Activated CD4-positive, alpha-beta T cell treated with anti-CD3 and anti-CD28 coated beads, Interleukin-2, Interleukin-4, amounts not matched to agents 100 ng/mL and 50 ng/mL, durations not matched to agents 16 hours and 8 hours (primary cell): ENCODE data around the gene STMP1.
A peak's percentile ranks its signal among the peaks of the same experiment; 100 is the strongest.
"Not testable (repeated sequence)": the region's sequence is repeated elsewhere in the genome, so short reads cannot be mapped to it uniquely, and the experiment has no call there.

ENCODE experiments used
- DNase-seq: peaks from one replicate; pipeline ENCODE4 v3.0.0-alpha.2; 2020; ENCODE audit warnings: low spot score

STMP1 gene

DNA sequence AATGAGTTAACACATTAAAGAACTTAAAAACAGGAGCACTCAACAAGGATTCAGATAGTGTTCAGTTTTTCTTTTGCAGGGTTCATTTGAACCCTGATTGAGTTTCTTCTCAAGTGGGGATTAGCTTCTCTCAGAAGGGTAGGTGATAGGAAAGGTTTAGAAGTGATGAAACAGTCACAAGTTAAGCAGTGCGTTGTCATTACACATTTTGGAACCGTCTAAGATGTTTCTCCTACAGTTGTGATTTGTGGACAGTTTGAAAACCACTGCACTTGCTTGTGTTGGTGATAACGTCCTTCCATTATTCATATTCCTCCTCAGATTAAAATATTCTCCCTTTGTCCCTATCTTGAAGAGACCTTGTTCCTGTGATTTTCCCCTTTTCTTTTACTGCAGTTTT lies 2.7 kb downstream of the STMP1 start:
- DNase-seq: no peak

DNA sequence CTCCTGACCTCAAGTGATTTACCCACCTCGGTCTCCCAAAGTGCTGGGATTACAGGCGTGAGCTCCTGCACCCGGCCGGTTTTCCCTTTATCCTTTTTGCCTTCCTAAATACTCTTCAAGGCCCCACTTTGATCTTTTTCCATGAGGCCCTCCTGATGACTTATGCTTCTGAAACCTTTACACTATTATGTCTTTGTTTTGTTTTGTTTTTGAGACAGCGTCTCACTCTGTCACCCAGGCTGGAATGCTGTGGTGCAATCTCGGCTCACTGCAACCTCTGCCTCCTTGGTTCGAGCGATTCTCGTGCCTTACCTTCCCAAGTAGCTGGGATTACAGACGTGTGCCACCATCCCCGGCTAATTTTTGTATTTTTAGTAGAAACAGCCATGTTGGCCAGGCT lies 3.8 kb downstream of the STMP1 start:
- no peak for DNase-seq

DNA sequence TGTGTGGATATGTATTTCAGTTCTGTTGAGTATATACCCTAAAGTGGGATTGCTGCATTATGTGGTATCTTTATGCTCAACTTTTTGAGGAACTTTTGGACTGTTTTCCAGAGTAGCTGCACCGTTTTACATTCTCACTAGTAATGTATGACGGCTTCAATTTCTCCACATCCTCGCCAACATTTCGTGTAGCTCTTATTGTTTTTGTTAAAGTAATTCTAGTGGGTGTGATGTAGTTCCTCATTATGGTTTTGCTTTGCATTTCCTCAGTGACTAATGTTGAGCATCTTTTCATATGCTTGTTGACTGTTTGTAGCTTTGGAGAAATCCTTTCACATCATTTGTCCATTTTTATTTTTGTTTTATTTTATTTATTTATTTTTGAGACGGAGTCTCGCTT lies 4.5 kb downstream of the STMP1 start:
- no peak for DNase-seq

DNA sequence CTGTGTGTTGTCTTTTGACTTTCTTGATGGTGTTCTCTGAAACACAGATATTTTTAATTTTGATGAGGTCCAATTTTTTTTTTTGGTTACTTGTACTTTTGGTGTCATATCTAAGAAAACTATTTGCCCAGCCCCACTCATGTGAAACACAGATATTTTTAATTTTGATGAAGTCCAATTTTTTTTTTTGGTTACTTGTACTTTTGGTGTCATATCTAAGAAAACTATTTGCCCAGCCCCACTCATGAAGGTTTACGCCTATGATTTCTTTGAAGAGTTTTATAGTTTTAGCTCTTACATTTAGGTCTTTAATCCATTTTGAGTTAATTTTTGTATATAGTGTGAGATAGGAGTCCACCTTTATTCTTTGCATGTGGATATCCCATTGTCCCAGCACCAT lies 5.3 kb downstream of the STMP1 start:
- DNase-seq: not testable (repeated sequence)

DNA sequence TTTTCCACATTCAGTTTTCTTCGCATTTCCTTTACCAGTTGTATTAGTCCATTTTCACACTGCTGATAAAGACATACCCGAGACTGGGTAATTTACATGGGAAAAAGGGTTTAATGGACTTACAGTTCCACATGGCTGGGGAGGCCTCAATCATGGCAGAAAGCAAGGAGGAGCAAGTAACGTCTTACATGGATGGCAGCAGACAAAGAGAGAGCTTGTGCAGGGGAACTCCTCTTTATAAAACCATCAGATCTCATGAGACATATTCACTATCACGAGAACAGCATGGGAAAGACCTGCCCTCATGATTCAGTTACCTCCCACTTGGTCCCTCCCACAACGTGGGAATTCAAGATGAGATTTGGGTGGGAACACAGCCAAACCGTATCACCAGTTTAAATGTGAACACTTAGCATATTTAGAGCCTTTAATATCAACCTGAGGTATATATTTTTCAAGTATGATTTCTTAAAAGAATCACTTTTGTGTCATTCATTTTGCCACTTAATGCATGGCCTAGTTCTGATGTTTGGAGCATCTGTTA lies 6.6 kb downstream of the STMP1 start:
- not testable (repeated sequence) for DNase-seq

DNA sequence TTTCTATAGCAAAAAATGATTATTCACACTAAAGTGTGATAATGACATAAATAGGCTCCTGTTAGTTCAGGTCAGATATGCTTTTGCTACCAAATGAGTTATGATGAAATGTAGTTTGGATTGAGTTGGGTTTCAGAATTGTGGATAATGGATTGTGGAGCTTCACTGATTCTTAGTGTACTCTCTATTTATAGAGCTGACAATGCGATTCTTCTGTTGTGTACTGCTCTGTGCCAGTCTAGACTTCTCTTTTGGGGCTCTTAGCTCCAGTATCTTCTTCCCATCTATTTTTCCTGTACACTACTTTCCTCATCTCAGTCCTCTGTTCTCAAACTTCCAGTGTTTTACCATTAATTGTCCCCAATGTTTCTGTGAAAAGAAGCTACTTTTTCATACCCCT lies 7.5 kb downstream of the STMP1 start:
- no peak for DNase-seq

DNA sequence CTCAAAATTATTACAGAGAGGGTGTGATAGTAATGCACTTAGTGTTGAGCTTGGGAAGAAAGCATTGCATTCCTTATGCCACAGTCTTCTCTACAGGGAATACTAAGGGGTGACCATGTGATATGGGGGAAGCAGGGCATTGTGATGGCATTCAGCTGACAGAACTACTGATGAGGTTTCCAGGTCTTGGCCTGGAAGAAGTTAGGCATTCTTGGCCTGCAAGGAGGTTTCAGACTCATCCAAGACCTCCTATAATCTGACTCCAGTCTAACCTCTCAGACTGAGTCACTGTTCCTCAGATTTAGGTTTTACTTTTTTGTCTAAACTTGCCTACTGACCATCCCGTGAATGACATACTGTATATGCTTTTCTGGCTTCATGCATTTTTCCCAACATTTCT lies 7.9 kb downstream of the STMP1 start:
- DNase-seq: no peak

DNA sequence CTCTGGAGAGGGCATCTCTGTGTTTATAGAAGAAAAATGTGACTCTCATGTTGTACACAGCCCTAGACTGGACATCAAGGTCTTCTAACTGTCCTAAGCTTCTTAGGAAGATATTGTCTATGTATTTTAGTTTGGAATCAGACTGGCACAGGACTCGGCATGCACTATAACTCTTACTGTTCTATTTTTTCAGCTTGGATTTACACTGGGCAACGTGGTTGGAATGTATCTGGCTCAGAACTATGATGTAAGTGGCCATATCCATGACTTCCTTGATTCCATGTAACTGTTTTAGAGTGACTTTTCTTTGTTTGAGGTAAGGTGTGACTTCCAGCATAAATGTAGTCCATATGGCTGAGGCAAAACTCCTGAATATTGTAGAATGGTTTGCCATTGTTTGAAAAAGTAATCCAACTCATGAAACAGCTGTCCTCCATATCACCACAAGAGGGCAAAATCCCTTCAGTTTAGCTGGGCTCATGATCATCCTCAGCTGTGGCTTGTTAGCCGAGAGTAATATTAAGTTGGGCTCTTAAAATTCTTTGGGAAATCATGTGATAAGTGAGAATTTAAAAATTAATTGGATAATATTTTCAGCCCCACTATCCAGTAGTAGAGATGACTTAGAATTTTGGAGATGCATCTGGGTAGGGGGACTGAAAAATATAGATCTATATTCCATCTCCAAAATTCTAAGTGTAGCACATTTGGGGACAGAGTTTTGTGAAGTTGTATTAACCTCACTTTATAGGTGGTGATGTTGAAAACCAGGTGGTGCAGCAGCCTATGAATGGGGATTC lies 10.4 kb downstream of the STMP1 start:
- DNase-seq: peak; percentile 29

DNA sequence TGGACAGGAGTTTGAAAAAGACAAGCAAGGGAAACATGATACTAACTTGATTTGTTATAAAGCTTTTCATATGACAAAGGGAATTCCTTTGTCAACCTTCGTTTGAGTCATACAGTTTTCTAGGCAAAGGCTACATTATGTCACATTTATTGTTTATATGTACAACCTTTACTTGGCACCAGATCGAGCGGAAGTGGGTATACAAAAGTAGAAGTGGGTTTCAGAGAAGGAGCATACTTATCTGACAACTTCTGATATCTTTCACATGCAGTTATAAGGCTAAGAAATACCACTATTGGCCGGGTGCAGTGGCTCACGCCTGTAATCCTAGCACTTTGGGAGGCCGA lies 11.0 kb downstream of the STMP1 start:
- no peak for DNase-seq

DNA sequence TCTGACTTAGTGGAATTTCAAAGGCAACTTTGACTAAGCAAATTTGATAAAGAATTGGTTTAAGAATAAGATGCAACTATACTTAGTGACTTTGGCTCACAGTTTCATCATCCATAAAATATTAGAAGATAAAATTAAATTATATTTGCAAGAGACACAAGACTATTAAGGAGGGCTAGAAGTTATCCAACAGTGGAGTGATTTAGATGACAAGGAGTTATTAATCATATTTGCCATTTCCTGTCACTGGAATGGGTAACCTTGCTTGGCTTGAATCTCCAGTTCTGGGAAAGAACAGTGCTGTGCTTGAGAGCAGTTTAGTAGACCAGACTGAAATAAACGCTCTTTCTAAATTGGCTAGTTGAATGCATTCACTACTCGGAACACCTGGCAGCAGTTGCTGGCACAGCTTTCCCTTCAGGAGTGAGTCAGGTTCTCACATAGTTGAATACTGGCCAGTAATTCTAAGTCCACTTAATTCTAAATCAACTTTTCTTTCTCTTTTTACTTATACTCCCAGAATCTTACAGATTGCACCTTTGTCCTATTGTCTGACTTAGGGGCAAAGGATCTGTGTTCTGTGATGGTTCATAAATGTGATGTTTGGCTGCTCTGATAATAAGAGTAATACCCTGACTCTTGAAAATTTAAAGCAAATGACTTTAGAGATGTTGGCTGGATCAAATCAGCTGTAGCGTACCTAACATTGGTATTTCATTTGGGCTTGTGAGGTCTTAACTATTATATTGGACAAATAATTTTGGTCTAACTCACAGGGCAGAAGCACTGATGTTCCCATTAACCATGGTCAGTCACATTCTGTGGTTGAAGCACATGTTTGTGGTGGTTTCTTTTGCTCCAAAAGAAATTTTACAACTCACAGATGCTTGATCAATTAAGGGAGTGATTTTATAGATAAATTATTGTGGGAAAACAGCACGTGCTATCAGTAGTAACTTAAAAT lies 16.6 kb downstream of the STMP1 start:
- no peak for DNase-seq

DNA sequence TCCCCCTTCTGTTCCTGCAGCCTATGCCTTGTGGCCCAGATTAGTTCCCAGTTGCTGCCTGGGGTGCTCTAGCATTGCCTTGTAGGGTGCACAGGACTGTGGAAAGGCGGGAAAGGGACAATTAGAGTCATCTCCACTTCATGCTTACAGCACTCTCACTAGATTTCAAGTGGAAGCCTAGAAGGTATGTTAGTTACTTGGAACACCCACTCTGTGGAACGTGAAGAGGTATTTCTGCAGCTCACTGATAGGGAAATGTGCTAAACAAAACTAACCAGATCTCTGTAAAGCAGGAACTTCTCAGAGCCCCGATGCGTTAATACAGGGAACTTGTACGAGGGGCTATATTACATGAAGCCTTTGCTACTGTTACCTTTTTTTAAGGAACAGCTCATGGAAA lies 19.4 kb downstream of the STMP1 start:
- no peak for DNase-seq

DNA sequence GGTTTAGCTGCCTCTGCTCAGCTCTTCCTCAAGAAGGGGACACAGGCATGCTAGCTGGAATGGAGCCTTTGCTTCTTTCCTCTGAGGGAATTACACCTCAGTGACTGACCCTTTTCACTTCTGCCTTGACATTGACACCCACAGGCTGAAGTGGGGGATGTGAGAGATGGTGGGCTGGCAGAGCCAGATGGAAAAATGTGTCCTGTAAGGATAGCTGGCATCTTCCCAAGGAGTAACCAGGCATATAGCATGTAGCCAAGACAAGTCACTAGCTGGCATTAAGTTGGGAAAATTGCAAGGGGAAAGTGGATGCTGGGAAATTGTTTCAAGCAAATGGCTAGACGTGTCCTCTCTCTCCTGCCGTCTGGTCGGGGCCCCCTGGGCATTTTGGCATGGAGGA lies 19.9 kb downstream of the STMP1 start:
- no peak for DNase-seq

DNA sequence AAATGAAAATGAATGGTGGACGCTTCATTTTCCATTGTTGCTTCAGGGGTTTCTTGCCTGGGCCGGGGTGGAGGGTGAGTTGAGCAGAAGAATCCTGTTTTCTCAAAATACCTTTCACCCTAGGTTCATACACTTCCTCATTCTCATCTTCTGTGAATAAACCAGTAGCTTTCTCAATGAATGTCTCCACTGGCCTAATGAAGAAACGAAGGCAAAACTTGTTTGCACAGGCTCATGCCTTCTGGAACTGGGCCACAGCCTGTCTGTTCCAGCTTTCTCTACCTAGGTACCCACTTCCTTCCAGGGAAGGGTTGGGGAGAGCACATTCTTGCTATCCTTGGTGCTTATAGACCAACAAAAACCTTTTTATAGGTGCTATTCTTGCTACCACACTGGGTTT lies 21.3 kb downstream of the STMP1 start:
- DNase-seq: no peak

DNA sequence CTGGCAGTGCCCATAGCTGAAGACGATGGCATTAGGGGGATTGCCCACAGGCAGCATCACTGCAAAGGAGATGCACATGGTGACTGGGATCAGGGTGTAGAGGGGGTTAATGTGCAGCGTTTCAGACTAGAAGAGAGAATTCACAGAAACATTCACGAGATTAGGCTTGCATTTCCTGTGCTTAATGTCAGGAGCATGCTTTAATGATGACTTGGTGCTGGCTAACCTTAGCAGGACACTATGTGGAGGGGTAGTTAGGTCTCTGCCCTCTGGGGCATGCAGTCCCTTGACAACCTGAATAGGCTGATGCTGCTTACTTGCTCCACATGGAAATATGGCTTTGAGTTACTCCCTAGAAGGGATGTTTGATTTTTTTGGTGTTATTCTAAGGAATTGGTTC lies 21.8 kb downstream of the STMP1 start:
- no peak for DNase-seq

DNA sequence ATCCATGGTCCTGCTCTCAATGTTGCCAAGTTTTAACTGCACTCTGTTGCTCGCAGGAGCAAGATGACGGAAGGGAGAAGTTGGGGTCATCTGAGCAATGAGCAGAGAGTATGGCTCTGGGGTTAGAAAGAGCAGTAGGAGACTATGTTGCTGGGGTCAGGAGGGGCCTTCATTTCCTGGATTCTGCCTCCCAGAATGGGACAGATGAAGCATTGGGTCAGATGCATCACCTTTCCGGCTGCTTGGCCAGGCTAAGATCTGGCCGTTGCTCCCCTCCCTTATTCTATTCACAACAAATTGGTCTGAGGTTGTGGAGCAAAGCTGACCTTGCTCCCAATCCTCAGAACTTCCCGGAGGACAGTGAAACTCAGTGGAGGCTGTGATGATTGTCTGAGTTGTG lies 22.4 kb downstream of the STMP1 start:
- no peak for DNase-seq

DNA sequence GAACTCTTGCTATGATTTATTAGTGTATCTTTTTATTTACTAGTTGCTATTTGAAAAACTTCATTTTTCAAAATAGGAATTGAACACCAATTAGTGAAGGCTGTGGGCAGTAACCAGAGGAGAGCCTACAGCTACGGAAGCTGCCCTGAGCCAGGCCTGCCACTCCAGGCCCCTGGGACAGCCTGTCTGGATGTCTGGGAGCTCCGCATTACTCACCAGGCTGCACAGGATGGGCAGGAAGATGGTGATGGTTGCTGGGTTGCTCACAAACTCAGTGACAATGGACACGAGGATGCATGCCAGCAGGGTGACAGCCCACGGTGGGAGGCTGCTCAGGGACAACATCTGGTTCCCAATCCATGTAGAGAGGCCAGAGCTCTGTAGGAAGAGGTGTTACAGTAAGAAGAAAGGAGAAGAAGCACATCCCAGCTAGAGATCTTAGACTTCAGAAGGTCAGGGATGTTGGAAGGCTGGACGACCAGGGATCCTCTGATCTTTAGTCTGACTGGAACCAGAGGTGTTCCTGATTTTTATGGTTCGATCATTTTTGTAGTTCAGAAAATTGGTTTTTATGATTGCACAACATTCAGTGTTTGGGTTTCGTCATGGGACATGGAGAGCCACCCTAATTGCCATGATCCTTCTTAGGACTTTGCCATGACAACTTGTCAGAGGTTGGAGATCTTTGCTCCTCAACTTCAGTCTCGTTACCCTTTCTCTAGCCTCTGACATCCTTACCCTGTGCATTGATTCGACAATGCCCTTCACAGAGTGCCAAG lies 23.2 kb downstream of the STMP1 start:
- no peak for DNase-seq

DNA sequence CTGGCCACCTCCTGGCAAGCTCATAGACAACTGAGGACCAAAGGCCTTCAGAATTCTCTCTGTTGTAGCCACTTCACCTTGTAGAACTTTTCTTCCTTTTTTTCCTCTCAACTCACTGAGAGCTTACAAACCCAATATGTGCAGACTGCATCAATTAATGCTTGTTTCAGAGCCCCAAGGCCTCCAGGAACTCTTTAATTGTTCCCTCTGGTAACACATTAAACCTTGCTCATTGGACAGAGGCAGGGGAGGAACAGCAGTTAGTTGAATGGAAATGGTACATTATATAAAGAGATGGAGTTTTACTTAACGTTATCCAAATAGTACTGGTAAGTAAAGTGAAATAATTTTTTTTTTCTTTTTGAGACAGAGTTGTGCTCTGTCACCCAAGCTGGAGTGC lies 25.2 kb downstream of the STMP1 start:
- no peak for DNase-seq

DNA sequence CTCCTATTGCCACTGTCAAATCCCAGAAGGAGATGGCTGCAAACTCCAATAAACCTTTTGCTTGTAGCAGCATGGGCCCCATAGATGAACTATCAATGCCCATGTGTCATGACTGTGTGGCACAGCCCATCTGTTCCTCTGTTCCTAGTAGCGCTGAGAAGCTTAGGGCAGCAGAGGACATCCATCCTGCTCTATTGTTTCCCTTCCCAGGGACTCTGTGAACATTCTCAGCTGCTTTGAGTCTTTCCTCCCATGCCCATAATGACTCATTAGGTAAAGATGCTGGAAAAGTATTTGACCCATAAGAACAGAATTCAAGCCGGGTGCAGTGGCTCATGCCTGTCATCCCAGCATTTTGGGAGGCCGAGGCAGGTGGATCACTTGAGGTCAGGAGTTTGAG lies 28.3 kb downstream of the STMP1 start:
- no peak for DNase-seq

DNA sequence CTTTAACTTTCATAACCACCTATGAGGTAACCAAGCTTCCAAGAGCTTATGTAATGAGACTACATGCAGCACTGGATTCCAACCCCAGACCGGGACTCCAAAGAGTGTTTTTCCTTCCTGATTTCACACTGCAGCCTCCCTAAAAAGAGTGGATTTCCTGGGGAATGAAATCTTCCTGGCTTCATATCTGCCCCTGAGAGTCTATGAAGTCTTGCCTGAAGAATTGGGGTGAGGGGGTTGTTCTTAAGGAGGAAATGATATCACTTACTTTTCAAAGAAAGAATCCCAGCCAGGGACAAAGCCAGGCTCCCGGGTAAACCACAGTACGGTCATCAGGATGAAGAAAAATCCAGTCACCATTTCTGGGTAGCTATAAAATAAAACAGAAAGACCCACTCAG lies 29.7 kb downstream of the STMP1 start:
- DNase-seq: no peak

DNA sequence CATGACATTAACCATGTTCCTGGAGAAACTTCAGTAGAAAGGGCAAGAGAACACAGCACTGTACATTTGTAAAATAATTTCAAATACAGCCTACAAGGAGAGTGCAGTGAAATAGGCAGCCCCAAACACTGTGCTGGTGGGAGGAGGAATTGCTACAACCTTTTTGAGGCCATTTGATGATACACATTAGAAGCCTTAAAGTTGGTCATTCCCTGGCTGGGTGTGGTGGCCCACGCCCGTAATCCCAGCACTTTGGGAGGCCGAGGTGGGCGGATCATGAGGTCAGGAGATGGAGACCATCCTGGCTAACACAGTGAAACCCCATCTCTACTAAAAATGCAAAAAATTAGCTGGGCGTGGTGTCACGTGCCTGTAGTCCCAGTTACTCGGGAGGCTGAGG lies 30.3 kb downstream of the STMP1 start:
- DNase-seq: not testable (repeated sequence)

DNA sequence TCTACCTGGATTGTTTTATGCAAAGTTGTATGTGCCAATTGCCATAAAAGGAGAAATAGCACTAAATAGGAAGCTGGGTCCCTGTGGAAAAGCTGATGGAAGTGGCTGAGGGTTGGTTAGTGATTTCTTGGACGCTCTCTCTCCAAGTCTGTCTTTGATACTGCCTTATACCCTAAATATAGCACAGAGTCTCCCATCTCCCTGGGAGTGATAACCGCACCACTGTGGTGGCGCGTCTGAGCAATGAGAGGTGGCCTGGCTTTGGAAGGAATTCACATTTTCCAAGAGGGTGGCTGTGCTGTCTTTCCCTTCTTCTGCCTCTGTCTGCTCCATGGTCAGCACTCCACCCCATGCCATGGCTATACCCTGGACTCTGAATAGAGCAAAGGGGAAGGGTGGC lies 31.2 kb downstream of the STMP1 start:
- no peak for DNase-seq
